ENCODE measurements around the gene PGAM1. TPM values are rescaled to one million over a fixed set of nuclear protein-coding genes. Genes with fewer than 3 reads are reported as not detected.

The PGAM1 gene
- total and polyA plus RNA-seq, 8 donors = 29.2 to 180 (median 107) TPM

DNA sequence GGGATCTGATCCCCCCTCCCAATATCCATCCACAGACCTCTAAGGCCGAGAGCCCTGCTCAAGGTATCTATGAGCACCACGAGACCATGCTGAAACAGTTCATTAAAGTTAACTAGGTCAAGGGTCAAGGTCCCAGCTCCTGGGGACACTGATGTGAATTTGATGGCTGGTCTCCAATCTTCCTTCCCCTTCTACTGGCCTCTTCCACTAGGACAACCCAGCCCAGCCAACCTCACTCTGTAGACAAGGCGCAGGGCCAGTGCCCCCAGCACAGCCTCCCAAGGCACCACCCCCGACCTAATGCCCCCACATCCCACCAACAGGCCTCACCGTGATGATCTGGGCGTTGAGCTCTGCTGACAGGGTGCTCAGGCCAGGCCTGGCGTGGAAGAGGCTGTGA lies 40.4 kb upstream of the PGAM1 start:
- Histone ChIP-seq H3K27me3 (no peaks in the 10 kb centered on the region), H3K27ac (no peak overlapping the region), H3K36me3 (peaks cover 24 to 99% (median 94%) of the 10 kb centered on the region in 4 donors), H3K4me3 (no peak overlapping the region), H3K9me3 (no peaks in the 10 kb centered on the region), H3K4me1 (peaks cover 0 to 4% (median 0%) of the 10 kb centered on the region in 4 donors)
- TF ChIP-seq EP300 (IDR thresholded peaks at IDR 0.05) (no peak), POLR2AphosphoS5 (IDR thresholded peaks at IDR 0.05) (no peak)
- intact Hi-C loops (cut with DNase I; ENCODE audit: low total_unique reads) = no loop called here
- WGBS, 5 donors = 85 to 98% (median 96%) methylated on average over 2 to 7 of the region's 7 CpGs
- no peak for DNase-seq

DNA sequence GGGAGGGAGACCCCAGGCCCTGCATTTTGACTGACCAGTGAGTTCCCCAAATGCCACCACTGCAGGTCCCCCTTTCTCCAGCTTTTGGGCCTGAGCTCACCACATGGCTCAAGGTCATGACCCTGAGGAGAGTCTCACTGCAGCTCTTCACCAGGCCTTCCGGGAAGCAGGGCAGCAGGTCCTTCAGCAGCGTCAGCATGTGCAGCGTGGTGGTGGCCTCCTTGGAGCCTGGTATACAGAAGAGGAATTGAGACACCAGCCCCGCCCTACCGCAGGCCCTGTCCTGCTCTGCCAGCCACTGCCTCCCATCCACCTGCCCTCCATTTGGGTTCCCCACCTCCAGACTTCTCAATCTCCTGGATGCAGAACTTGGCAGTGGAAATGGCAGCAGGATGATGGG lies 37.8 kb upstream of the PGAM1 start:
- H3K4me1 ChIP-seq = no peaks in the 10 kb centered on the region
- TF ChIP-seq POLR2AphosphoS5 (IDR thresholded peaks at IDR 0.05) (no peak), POLR2A (IDR thresholded peaks at IDR 0.05) (no peak), EP300 (IDR thresholded peaks at IDR 0.05) (no peak)
- TF ChIP-seq, protein P1, sequence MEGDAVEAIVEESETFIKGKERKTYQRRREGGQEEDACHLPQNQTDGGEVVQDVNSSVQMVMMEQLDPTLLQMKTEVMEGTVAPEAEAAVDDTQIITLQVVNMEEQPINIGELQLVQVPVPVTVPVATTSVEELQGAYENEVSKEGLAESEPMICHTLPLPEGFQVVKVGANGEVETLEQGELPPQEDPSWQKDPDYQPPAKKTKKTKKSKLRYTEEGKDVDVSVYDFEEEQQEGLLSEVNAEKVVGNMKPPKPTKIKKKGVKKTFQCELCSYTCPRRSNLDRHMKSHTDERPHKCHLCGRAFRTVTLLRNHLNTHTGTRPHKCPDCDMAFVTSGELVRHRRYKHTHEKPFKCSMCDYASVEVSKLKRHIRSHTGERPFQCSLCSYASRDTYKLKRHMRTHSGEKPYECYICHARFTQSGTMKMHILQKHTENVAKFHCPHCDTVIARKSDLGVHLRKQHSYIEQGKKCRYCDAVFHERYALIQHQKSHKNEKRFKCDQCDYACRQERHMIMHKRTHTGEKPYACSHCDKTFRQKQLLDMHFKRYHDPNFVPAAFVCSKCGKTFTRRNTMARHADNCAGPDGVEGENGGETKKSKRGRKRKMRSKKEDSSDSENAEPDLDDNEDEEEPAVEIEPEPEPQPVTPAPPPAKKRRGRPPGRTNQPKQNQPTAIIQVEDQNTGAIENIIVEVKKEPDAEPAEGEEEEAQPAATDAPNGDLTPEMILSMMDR (IDR thresholded peaks at IDR 0.05) = no peak
- H3K27me3 ChIP-seq = no peaks in the 10 kb centered on the region
- no peak overlapping the region for H3K4me3 ChIP-seq
- no peaks in the 10 kb centered on the region for H3K9me3 ChIP-seq
- whole genome bisulfite sequencing, 5 donors = 95 to 100% (median 97%) methylated on average over 2 to 5 of the region's 5 CpGs
- peaks cover 30 to 100% (median 99%) of the 10 kb centered on the region in 4 donors for H3K36me3 ChIP-seq
- DNase-seq = no peak
- H3K27ac ChIP-seq = no peak overlapping the region
- intact Hi-C loops (cut with DNase I; ENCODE audit: low total_unique reads) = no loop called here

DNA sequence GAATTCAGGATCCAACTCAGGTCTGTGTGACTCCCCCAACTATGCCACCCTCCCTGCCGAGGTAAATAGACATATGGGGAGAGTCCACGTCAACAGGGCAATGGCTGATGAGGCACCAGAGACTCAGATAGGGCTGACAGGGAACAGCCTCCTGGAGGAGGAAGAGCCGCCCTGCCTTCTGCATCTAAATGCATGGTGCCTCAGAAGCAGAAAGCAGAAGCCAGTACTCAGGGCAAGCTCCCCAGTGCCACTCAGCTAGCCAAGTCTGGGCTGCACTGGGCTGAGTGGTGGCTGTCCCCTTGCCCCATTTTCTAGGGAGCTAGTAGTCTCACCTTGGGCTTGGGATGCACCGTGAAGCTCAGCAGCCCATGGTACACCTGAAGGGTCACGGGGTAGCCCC lies 35.9 kb upstream of the PGAM1 start:
- Histone ChIP-seq H3K4me3 (no peak overlapping the region), H3K27ac (no peak overlapping the region), H3K9me3 (no peaks in the 10 kb centered on the region), H3K27me3 (no peaks in the 10 kb centered on the region), H3K4me1 (no peaks in the 10 kb centered on the region), H3K36me3 (peaks cover 37 to 100% (median 99%) of the 10 kb centered on the region in 4 donors)
- intact Hi-C loops (cut with DNase I; ENCODE audit: low total_unique reads) = no loop called here
- DNase-seq = no peak
- TF ChIP-seq POLR2AphosphoS5 (IDR thresholded peaks at IDR 0.05) (no peak), POLR2A (IDR thresholded peaks at IDR 0.05) (no peak), EP300 (IDR thresholded peaks at IDR 0.05) (no peak)
- TF ChIP-seq, protein P1 (IDR thresholded peaks at IDR 0.05) = no peak
- 89 to 99% (median 95%) methylated on average over 4 to 5 of the region's 5 CpGs for WGBS, 5 donors

- Histone ChIP-seq H3K27me3 (no peaks in the 10 kb centered on the region), H3K4me1 (no peaks in the 10 kb centered on the region), H3K36me3 (peaks cover 45 to 97% (median 96%) of the 10 kb centered on the region in 4 donors), H3K4me3 (no peak overlapping the region), H3K27ac (no peak overlapping the region), H3K9me3 (no peaks in the 10 kb centered on the region)
- WGBS, 5 donors = 84 to 95% (median 92%) methylated on average over 8 of the region's 8 CpGs
- TF ChIP-seq POLR2AphosphoS5 (IDR thresholded peaks at IDR 0.05) (no peak), POLR2A (IDR thresholded peaks at IDR 0.05) (no peak), EP300 (IDR thresholded peaks at IDR 0.05) (no peak)
- TF ChIP-seq, protein P1 (IDR thresholded peaks at IDR 0.05) = no peak
- no peak for DNase-seq
- intact Hi-C loops (cut with DNase I; ENCODE audit: low total_unique reads) = no loop called here
Measured at GRCh38 chr10:97393034-97393573, 32.9 kb upstream of the PGAM1 start.

- no peak for TF ChIP-seq POLR2AphosphoS5 (IDR thresholded peaks at IDR 0.05)
- TF ChIP-seq, protein P1 (IDR thresholded peaks at IDR 0.05) = no peak
- no peak for TF ChIP-seq POLR2A (IDR thresholded peaks at IDR 0.05)
- no peak for TF ChIP-seq EP300 (IDR thresholded peaks at IDR 0.05)
- Histone ChIP-seq H3K36me3 (peaks cover 29 to 70% (median 66%) of the 10 kb centered on the region in 4 donors), H3K27me3 (no peaks in the 10 kb centered on the region), H3K4me1 (peaks cover 10 to 19% (median 13%) of the 10 kb centered on the region in 4 donors), H3K4me3 (no peak overlapping the region), H3K9me3 (no peaks in the 10 kb centered on the region), H3K27ac (no peak overlapping the region)
- intact Hi-C loops (cut with DNase I; ENCODE audit: low total_unique reads) = no loop called here
- 73 to 99% (median 94%) methylated on average over 4 of the region's 4 CpGs for WGBS, 5 donors
- DNase-seq = no peak
Measured at GRCh38 chr10:97396056-97396455, 29.9 kb upstream of the PGAM1 start.

All from stomach (tissue), 9 donors.